GM21526 (cell line): ENCODE results near the gene PRKACA.
A peak's percentile ranks its signal among the peaks of the same experiment; 100 is the strongest.

Experiments
- ATAC-seq: cut with Tn5 transposase; IDR thresholded peaks from one replicate; pipeline ENCODE4 v1.9.1; 2021; ENCODE audit warnings: moderate library complexity; ENCODE audit not compliant: unreplicated experiment, low FRiP score

Gene PRKACA

DNA sequence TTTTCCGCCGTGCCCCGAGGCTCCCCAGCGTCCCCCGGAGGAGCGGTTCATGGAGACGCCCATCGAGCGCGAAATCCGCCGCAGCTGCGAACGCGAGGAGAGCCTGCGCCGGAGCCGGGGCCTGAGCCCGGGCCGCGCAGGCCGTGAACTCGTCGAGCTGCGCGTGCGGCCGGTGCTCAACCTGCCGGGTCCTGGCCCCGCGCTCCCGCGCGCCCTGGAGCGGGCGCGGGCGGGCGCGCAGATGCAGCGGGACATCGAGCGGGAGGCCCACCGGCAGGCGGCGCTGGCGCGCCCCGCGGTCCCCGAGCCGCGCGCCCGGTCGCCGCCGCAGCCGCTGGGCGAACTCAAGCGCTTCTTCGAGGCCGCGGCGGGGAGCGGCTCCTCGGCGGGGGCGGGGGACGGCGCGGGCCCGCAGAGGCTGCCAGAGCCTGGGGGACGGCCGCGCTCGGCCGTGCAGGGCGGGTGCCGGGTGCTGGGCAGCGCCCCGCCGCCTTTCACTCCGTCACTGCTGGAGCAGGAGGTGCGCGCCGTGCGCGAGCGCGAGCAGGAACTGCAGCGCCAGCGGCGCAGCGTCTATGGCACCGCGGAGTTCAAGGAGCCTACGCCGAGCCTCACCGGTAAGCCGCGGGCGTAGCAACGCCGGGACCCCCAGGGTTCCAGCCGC, 44.2 kb downstream of the PRKACA start:
- peak; percentile 54 for ATAC-seq

DNA sequence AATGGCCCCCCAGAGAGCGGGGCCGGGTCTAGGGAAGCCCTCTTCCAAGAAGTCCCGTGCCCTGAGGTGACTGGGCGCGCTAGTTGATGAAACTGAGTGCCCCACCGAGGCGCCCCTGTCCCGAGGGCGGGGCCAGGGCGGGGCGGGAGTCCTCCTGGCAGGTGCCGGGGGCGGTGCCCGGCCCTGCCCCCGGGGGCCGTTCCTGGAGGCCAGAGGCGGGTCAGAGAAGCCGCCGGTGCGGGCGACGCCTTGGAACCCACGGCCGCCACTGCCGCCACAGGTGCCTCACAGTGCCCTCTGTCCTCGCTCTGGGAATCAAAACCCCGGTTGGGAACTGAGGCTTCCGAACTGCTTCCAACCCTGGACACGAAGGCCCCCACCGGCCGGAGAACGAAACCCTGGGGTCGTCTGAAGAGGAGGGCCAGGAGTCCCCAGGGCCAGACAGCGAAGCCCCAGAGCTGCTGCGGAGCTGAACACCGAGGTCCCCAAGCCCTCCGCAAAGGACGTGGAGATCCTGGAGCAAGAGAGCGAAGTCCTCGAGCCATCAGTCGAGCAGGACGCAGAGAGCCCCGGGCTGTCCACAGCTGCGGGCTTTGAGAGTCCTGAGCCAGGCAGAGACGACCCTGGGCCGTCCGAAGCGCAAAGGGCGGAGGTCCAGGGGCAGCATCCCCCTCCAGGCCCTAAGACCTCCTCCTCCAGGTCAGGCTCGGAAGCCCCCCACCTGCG, 44.9 kb downstream of the PRKACA start, which contains the start of gene MISP3:
Gene MISP3, plus strand, starts transcription at position 252 of the 726 bp plus-strand sequence. CDS start 524 bp downstream, outside the sequence.
- ATAC-seq: no peak

DNA sequence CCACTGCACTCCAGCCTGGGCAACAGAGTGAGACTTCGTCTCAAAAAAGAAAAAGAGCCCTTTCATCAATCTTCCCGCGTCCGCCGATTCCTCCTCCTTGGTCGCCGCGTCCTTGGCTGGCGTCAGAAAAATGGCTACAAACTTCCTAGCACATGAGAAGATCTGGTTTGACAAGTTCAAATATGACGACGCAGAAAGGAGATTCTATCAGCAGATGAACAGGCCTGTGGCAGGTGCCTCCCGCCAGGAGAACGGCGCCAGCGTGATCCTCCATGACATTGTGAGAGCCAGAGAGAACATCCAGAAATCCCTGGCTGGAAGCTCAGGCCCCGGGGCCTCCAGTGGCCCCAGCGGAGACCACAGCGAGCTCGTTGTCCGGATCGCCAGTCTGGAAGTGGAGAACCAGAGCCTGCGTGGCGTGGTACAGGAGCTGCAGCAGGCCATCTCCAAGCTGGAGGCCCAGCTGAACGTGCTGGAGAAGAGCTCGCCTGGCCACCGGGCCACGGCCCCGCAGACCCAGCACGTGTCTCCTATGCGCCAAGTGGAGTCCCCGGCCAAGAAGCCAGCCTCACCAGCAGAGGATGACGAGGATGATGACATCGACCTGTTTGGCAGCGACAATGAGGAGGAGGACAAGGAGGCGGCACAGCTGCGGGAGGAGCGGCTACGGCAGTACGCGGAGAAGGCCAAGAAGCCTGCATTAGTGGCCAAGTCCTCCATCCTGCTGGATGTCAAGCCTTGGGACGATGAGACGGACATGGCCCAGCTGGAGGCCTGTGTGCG, 47.1 kb downstream of the PRKACA start:
- ATAC-seq: no peak

DNA sequence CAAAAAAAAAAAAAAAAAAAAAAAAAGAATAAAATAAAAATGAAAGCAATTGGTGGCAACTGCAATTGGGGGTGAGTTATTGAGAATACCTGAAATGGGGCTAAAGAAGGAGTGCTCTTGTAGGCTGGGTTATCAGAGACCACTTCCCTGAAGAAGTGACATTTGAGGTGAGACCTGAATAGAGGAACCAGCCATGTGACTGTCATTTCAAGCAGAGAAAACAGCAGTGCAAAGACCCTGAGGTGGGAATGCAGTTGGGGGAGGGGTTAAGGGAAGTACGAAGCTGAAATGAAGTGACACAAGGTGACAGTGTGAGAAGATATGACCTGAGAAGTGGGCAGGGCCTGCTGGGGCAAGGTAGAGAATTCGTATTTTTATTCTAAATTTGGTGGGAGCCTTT, 51.4 kb downstream of the PRKACA start:
- no peak for ATAC-seq

DNA sequence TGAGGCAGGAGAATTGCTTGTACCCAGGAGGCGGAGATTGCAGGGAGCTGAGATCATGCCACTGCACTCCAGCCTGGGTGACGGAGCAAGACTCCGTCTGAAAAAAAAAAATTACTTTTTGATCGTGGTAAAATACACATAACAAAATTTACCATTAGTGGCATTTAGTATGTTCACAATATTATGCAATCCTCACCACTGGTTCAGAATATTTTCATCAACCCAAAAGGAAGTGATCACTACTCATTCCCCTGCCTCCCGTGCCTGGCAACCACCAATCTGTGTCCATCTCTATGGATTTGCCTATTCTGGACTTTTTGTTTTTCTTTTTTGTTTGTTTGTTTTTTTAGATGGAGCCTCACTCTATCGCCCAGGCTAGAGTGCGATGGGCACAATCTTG, 54.5 kb downstream of the PRKACA start:
- ATAC-seq: no peak

DNA sequence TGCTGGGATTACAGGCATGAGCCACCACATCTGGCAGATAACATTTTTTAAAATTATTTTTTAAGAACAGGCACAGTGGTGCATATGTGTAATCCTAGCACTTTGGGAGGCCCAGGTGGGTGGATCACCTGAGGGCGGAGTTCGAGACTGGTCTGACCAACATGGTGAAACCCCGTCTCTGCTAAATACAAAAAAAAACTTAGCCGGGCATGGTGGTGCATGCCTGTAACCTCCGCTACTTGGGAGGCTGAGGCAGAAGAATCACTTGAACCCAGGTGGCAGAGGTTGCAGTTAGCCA, 55.1 kb downstream of the PRKACA start:
- no peak for ATAC-seq

DNA sequence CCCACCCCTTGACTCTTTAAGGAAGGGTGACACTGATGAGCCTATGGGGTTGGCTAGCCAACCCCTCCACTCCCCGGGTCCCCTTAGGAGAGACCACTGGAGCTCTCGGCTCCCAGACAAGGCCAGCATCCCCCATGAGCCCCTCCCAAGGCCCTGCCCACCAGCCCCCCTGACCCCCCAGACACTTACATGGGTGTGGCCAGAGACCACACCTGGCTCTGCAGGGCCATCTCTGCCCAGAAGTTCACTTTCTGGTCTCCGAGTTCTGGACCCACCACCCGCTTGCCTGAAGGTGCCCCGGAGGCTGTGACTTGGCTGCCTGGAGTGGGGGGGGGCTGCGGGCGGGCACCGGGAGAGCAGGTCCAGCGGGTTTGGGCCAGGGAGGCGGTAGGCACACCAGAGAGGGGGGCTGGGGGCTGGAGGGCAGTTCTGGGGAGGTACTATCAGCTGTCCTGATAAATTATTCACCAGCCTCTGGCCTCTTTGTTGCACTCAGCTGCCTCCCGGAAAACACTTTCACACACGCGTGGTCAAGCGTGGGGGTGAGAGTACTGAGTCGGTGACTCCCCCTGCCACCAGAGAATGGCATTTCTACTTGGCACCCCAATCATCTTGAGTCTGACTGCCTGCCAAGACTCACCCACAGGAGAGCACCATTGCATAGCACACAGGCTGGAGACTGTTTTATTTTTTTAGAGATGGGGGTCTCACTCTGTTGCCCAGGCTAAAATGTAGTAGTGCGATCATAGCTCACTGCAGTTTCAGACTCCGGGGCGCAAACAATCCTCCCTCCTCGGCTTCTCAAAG, 55.6 kb downstream of the PRKACA start, which contains the start of gene PALM3:
Gene PALM3, minus strand, starts transcription at position 326 of the 807 bp plus-strand sequence. Its CDS starts 96 bp downstream, at position 230.
- ATAC-seq: no peak

DNA sequence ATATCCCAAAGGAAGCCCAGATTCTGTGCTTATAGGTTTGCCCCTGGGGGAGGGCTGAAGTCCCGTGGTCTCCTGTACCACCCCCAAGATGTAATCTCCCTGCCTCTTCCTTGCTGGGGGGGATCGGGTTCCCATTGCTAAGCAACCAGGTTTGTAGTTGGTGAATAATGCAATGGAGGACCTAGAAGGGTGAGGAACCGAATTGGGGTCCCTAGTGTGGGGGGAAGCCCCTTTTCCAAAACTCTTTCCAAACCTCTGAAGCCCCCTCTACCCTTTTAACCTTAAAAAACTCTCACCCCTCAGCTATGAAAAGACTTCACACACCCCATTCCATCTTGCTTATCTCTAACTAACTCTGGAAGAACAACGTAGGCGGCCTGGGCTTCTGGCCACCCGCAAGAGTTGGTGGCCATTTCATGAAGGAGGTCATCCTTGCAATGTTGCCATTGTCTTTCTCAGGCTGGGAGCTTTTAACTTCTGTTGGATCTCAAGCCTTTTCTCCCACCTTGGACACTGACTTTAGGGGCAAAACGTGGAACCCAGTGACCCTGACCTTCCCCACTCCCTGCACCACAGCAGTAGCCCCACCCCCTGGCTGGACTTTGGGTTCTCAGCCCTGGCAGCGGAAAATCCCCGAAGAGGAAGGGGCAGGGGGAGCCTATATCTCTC, 56.3 kb downstream of the PRKACA start:
- ATAC-seq: no peak

DNA sequence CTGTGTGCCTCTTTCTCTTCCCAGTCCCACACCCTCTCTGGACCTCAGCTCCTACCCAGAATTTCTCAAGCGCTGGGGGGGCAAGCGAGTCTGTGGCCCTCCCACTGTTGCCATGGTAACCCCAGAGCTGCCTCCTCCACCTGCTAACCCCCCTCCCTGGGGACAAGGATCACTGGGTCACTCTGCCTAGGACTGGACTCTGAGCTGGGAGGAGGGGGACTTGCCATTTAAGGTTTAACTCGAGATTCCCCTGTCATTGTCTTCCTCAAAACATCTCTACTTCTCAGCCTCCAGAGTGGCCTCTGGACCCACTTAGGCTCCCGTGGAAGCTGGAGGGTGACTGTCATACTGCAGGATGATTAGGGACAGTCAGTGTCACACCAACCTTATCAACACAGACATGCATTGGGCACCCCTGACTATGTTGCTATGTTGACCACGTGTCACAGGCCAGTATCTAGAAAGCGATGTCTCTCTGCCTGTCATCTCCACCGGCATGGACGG, 57.9 kb downstream of the PRKACA start:
- ATAC-seq: no peak

DNA sequence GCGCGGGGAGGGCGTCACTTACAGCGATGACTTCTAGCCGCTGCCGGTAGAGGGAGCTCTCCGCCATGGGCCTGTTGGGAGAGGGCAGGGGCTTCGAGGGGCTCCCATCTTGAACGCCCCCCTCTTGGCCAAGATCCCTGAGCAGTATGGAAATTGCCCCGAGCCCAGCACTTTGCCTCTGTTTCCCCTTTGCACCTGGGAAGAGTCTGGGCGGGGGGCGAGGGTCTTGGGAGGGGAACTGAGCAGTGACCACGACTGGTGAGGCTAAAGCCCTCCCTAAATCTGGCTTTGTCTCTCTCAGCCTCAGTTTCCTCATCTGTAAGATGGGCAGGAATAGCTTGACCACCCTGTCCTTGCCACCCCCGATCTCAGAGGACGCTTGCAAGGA, 58.5 kb downstream of the PRKACA start:
- no peak for ATAC-seq

DNA sequence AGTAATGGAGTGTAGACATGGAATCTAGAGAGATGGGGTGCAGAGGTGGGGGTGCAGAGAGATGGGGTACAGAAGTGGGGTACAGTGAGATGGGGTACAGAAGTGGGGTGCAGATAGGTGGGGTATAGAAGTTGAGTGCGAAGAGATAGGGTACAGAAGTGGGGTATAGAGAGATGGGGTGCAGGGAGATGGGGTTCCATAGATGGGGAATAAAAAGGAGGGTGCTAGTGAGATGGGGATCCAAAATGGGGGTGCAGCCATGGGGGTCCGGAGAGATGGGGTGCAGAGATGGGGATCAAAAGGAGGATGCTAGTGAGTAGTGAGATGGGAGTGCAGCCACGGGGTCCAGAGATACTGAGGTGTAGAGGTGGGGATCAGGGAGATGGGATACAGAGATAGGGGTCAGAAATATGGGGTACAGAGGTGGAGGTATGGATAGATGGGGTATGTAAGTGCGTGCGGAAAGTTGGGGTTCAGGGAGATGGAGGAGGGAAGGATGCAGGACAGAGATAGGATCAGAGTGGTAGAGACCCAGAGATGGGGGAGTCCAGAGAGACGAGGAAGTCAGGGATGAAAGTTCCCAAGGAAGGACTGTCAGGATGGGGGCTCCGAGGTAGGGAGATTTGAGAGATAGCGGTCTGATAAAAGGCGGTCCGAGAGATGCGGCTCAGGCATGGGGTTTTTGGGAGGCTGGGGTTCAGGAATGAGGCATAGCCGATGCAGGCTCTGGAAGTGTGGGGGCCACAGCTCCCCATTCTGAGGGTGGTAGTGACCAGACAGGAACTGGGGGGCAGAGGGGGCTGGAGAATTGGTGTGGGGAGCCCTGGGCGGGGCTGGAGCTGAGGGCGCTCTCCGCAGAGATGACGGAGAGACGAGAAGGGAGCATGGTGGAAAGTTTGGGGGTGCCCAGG, 59.1 kb downstream of the PRKACA start:
- no peak for ATAC-seq

DNA sequence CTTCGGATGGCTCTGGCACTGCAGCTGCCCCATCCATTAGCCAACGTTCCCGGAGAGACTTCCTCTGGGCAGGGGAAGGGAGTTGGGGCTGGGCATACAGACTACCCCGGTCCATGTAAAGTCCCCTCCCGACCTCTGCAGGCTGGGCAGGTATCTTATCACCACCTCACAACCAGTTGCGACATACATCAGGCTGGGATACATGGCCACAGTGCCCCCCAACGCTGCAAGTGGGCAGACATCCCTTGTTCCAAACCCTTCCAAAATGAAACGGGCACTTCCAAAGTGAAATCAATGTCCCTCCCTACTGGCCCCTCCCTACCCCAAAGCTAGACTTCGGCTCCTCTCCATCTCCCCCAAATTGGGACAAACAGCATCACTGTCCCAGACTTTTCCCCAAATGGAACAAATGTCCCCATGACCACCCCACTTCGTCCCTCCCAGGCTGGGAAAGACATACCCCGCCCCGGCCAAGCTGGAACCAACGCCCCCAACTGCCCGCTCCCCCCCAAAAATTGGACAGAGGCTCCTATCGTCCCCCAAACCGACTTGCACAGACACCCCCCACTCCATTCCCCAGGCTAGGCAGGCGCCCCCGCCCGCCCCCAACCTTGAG, 60.7 kb downstream of the PRKACA start:
- ATAC-seq: no peak

DNA sequence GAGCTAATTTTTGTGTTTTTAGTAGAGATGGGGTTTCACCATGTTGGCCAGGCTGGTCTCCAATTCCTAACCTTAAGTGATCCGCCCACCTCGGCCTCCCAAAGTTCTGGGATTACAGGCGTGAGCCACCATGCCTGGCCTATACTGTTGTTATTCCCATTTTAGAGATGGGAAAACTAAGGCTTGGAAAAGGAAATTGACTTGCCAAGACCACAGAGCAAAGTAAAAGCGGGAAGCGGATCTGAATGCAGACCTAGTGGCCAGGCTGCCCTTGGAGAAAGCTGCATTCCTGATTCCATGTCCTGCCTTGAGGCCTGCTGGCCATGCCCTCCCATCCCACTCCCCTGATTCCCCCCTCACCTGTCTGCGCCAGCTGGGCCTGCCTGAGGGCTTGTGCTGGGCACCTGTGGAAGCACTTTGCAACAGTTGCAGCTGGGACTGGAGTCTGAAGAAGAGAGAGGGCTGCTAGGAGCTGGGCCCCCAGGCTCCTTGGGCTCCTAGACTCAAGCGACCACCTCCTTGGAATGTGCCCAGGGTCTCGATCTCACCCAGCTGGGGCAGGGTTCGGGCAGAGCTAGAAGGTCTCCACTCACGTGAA, 61.4 kb downstream of the PRKACA start:
- no peak for ATAC-seq

DNA sequence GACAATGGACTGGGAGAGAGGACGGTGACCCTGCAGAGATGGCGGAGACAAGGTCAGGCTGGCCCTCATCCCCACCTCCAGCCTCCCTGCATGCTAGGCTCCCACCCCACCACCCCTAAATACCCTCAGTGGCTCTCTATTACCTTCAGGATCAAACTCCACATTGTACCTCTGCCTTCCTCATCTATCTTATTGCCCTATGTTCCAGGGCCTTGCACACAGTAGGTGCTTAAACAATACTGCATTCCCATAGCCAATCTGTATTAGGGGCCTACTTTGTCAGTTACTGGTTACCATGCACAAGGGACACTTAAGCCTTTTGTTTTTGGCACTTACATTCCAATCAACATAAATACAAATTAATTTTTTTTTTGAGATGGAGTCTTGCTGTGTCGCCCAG, 62.2 kb downstream of the PRKACA start:
- no peak for ATAC-seq

DNA sequence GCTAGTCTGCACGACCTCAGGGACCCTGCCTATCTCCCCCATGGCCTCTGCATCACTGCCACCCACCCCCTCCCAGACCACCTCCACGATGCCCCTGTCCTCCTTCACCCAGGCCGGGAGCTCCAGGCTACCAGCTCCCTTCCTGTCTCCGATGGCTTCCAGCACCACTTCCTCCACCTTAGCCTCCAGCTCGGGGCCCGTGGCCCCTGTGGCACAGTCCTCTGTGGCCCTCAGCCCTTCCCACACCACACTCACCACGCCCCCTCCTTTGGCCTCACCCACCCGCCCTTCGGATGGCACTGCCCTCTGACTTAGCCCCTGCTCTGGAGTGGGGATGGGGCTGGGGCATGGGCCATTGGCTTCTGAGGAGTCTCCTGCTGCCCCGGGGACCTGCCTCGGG, 62.8 kb downstream of the PRKACA start:
- no peak for ATAC-seq

DNA sequence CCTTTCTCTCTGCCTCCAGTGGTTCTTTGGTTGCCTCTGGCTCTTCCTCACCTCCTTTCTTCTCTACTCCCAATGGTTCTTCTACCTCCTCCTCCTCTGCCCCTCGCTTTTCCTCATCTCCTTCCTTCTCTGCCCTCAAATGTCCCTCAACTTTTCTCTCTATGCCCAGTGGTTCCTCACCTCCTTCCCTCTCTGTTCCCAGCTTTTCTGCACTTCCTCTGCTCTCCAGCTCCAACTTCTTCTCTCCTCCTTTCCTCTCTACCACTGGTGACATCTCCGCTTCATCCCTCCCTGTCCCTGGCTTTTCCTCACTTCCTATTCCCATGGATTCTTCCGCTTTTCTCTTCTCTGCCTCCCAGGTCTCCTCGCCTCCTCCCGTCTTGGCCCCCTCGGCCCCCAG, 63.5 kb downstream of the PRKACA start:
- ATAC-seq: no peak

DNA sequence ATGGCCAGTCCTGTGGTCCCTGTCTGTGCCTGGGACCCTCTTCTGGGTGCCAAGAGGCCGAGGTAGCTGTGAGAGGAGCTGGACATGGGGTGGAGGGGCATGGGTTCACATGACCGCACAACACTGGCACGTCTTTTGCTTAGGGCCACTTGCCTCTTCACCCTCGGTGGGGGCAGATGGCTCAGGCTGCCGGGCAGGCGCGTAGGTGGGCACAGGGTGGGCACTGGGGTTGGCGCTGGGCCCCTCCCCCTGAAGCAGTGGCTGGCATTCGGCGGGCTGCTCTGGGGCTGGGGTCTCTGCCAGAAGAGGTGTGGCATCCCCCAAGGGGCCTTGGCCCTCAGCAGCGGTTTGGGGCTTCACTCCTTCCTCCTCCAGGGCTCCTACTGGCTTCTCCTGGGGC, 64.1 kb downstream of the PRKACA start:
- no peak for ATAC-seq

DNA sequence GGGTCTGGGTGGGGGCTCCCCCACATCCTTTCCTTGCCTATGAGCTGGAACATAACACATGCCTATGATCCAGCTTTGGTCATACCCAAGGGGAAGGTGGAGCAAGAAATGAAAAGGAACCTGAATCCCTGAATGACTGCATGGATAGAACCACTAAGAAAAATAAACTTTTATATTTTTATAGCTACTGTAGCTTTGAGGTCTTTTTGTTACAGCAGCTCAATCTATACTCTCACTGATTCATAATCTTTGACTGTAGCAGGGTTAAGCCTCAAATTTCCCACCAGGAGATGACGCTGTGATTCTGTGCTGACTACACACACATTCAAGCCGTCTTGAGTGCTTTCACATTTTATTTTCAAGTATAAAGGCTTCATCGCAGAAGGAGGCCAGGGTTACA, 64.5 kb downstream of the PRKACA start:
- no peak for ATAC-seq
